C4-2B (cell line): Measurements from ENCODE around the gene TMEM50A.

ENCODE experiments used
- ZFX ChIP-seq: fragments of 450-650 bp; IDR thresholded peaks from 2 replicates; pipeline ENCODE4 v1.6.1; 2017
- TF ChIP-seq, protein P1 (sequence below): fragments of 450-650 bp; conservative IDR thresholded peaks from 2 replicates; pipeline ENCODE4 v1.5.1; 2017; ENCODE audit warnings: mild to moderate bottlenecking

- TF ChIP-seq, protein P1, sequence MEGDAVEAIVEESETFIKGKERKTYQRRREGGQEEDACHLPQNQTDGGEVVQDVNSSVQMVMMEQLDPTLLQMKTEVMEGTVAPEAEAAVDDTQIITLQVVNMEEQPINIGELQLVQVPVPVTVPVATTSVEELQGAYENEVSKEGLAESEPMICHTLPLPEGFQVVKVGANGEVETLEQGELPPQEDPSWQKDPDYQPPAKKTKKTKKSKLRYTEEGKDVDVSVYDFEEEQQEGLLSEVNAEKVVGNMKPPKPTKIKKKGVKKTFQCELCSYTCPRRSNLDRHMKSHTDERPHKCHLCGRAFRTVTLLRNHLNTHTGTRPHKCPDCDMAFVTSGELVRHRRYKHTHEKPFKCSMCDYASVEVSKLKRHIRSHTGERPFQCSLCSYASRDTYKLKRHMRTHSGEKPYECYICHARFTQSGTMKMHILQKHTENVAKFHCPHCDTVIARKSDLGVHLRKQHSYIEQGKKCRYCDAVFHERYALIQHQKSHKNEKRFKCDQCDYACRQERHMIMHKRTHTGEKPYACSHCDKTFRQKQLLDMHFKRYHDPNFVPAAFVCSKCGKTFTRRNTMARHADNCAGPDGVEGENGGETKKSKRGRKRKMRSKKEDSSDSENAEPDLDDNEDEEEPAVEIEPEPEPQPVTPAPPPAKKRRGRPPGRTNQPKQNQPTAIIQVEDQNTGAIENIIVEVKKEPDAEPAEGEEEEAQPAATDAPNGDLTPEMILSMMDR, result no peak
- peak; percentile 22; the same call in 1 of the 2 replicates for TF ChIP-seq ZFX
These were observed at the start of gene TMEM50A for GRCh38 chr1:25338188-25338981.
